Activated CD4-positive, alpha-beta T cell treated with anti-CD3 and anti-CD28 coated beads for 36 hours (primary cell): Measurements from ENCODE around the gene DOCK11. TPM values are rescaled to one million over a fixed set of nuclear protein-coding genes. Genes with fewer than 3 reads are reported as not detected.

Experiments
- ATAC-seq: fragments of 200-7000 bp; cut with Tn5 transposase; one replicate; pipeline ENCODE4 v1.10.0; 2021; ENCODE audit warnings: mild to moderate bottlenecking, moderate library complexity
- CTCF ChIA-PET: fragments of 350-600 bp; sonication (Branson Sonifier 250); formaldehyde crosslinking; loops from one replicate; lab custom pipeline; 2021; ENCODE audit warnings: antibody characterized with exemption; lab: Charles Lee
- POLR2A ChIA-PET: fragments of 350-600 bp; sonication (Branson Sonifier 250); formaldehyde crosslinking; loops from one replicate; lab custom pipeline; 2021; ENCODE audit warnings: antibody characterized with exemption, inconsistent platforms; lab: Charles Lee
- DNase-seq: peaks from one replicate; pipeline ENCODE4 v3.0.0-alpha.2; 2020
- H3K27ac Mint-ChIP-seq: one replicate; pipeline ENCODE4 v1.8.0; 2021; ENCODE audit warnings: mixed read lengths
- H3K27me3 Mint-ChIP-seq: one replicate; pipeline ENCODE4 v1.8.0; 2021; ENCODE audit warnings: mixed read lengths
- H3K36me3 Mint-ChIP-seq: one replicate; pipeline ENCODE4 v1.8.0; 2021; ENCODE audit warnings: low read depth, mixed read lengths
- H3K4me1 Mint-ChIP-seq: one replicate; pipeline ENCODE4 v1.8.0; 2021; ENCODE audit warnings: mixed read lengths
- H3K4me3 Mint-ChIP-seq: one replicate; pipeline ENCODE4 v1.8.0; 2021; ENCODE audit warnings: mild to moderate bottlenecking, moderate library complexity, mixed read lengths
- H3K9me3 Mint-ChIP-seq: one replicate; pipeline ENCODE4 v1.8.0; 2021; ENCODE audit warnings: low read depth, mixed read lengths
- intact Hi-C, 2 experiments: fragments of 100-400 bp; cut with DNase I in 1 of 2; cut with micrococcal nuclease in 1 of 2; formaldehyde crosslinking; loops; one replicate each; pipeline versions ENCODE4 v1.14.2 to v1.15.1; 2022 to 2024; cut with DNase I, micrococcal nuclease
- total RNA-seq, 2 experiments: library from RNA; stranded (reverse); gene quantifications; one replicate each; pipeline ENCODE4 v1.2.3, GENCODE V29; 2021

Gene DOCK11
- total RNA-seq, 2 experiments from 2014 or later: 37.2 to 47.3 TPM

- no peaks in the 10 kb centered on the region for H3K27me3 Mint-ChIP-seq
- H3K27ac Mint-ChIP-seq: peak overlapping the region; percentile 88
- ATAC-seq: no peak
- intact Hi-C loops: no loop called here
- H3K9me3 Mint-ChIP-seq: no peaks in the 10 kb centered on the region
- CTCF ChIA-PET: interaction anchor here (0.8 to 1.2 kb wide), 2 partner anchors 16 to 37 kb away, joined by 3 read pairs; no protein-coding TSS in a partner anchor
- POLR2A ChIA-PET: no interaction called here
- peaks cover 14% of the 10 kb centered on the region for H3K36me3 Mint-ChIP-seq
- H3K4me3 Mint-ChIP-seq: no peak overlapping the region
- no peak for DNase-seq
- H3K4me1 Mint-ChIP-seq: peaks cover 73% of the 10 kb centered on the region
Observed at GRCh38 chrX:118534716-118535493, 39.3 kb downstream of the DOCK11 start.

- Mint-ChIP-seq H3K4me3 (peak overlapping the region; percentile 46), H3K9me3 (no peaks in the 10 kb centered on the region), H3K27ac (peak overlapping the region; percentile 96), H3K36me3 (peaks cover 7% of the 10 kb centered on the region), H3K4me1 (peaks cover 67% of the 10 kb centered on the region), H3K27me3 (no peaks in the 10 kb centered on the region)
- peak; percentile 89 for ATAC-seq
- peak; percentile 15 for DNase-seq
- CTCF ChIA-PET: interaction anchor here (1.0 kb wide), 1 partner anchor 14 kb away, joined by 4 read pairs; no protein-coding TSS in a partner anchor
- POLR2A ChIA-PET: no interaction called here
- intact Hi-C loops: loop anchor here (1.0 to 2.0 kb wide), 4 partner anchors 8 to 189 kb away; partner anchors contain the start of genes DOCK11 (in 1 of the 2) and WDR44 (in 1 of the 2)
Observed at GRCh38 chrX:118536204-118536603, 40.6 kb downstream of the DOCK11 start.

DNA sequence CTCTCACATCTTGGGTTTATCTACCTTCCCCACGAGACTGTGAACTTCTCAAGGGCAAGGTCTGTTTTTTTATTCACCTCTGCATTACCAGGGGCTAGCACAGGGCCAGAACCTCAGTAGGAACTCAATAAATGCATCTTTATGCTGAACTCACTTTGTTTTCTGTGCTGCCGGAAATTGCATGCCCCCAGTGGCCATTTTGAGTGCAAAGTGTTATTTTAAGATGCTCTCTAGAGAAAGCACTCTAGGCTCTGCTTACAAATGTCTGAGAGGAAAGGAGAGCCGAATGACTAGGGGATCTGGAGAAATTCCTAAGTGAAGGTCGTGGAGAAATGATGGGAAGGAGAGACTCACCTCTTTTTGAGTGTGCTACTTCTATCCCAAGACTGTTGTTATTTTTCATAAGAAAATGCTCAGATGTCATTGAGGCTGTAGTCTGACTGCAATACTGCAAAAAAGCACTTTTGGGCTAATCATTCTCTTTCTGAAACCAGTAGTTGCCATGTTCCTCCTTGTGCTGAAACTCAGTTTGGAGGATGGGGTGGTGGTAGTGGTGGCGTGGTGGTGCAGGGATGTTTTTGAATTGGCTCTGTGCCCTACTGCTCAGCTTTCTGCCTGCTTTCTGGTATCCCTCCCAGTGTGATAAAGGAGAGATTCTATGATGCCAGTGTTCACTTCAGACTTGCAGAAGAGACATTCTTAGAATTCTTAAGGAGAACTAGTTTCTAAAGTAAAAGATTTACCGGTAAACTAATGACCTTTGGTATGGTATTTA, 41.3 kb downstream of the DOCK11 start:
- peak overlapping the region; percentile 46 for H3K4me3 Mint-ChIP-seq
- POLR2A ChIA-PET: interaction anchor here (0.7 kb wide), 1 partner anchor 64 kb away, joined by 3 read pairs; no protein-coding TSS in a partner anchor
- CTCF ChIA-PET: interaction anchor here (1.0 to 1.4 kb wide), 2 partner anchors 8 to 15 kb away, joined by 4 read pairs; no protein-coding TSS in a partner anchor
- H3K27me3 Mint-ChIP-seq: no peaks in the 10 kb centered on the region
- intact Hi-C loops: loop anchor here (1.0 to 2.0 kb wide), 4 partner anchors 9 to 190 kb away; partner anchors contain the start of genes DOCK11 (in 1 of the 2) and WDR44 (in 1 of the 2)
- H3K36me3 Mint-ChIP-seq: peaks cover 6% of the 10 kb centered on the region
- H3K9me3 Mint-ChIP-seq: no peaks in the 10 kb centered on the region
- peak overlapping the region; percentile 96 for H3K27ac Mint-ChIP-seq
- ATAC-seq (peak; percentile 50), DNase-seq (peak; percentile 64)
- H3K4me1 Mint-ChIP-seq: peaks cover 70% of the 10 kb centered on the region

DNA sequence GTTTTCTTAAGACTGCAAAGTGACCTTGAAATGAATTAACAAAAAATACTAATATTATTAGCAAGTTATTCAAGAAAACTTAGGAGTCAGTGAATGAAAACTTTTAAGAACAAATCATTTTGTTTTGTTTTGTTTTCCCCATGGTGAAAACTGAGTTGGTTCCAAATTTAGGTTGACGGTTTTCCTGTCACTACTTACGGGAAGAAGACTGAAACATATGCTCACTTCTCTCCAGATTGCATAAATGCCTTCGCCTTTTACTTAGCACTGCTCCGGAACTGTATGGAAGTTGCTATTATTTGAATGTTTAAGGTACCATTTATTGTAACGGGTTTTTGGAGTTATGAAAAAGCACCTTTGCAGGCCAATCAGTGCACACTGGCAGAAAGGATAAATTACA, 42.8 kb downstream of the DOCK11 start:
- CTCF ChIA-PET: interaction anchor here (1.4 to 2.0 kb wide), 2 partner anchors 8 to 64 kb away, joined by 5 to 6 read pairs; no protein-coding TSS in a partner anchor
- DNase-seq (no peak), ATAC-seq (no peak)
- H3K36me3 Mint-ChIP-seq: peaks cover 4% of the 10 kb centered on the region
- H3K4me3 Mint-ChIP-seq: no peak overlapping the region
- intact Hi-C loops: no loop called here
- H3K27ac Mint-ChIP-seq: peak overlapping the region; percentile 55
- peaks cover 64% of the 10 kb centered on the region for H3K4me1 Mint-ChIP-seq
- H3K9me3 Mint-ChIP-seq: no peaks in the 10 kb centered on the region
- POLR2A ChIA-PET: interaction anchor here (1.0 kb wide), 1 partner anchor 10 kb away, joined by 4 read pairs; no protein-coding TSS in a partner anchor
- H3K27me3 Mint-ChIP-seq: no peaks in the 10 kb centered on the region

DNA sequence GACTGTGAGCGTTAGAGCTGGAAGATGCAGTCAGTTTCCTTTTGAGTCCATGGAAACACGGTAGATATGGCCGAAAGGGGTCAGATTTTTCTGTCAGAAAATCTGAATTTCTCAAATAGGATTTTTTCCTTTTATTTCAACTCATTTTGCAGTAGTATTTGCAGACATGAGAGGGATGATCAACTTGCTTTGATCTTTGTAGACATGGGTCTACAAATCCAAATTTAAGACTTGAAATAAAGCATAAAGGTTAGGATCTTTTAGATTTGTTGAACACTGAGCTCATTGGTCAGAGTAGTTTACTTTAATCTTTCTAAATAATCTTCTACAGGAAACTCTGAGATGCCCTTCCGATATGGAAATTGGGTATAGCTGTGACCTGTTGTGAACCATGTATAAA, 44.7 kb downstream of the DOCK11 start:
- Mint-ChIP-seq H3K9me3 (no peaks in the 10 kb centered on the region), H3K27me3 (no peaks in the 10 kb centered on the region), H3K27ac (no peak overlapping the region), H3K36me3 (peaks cover 13% of the 10 kb centered on the region), H3K4me3 (no peak overlapping the region), H3K4me1 (peaks cover 45% of the 10 kb centered on the region)
- ChIA-PET POLR2A (no interaction called here), CTCF (interaction anchor here (1.0 to 2.0 kb wide), 2 partner anchors 62 to 267 kb away, joined by 4 to 6 read pairs; no protein-coding TSS in a partner anchor)
- ATAC-seq (no peak), DNase-seq (no peak)
- intact Hi-C loops: no loop called here

DNA sequence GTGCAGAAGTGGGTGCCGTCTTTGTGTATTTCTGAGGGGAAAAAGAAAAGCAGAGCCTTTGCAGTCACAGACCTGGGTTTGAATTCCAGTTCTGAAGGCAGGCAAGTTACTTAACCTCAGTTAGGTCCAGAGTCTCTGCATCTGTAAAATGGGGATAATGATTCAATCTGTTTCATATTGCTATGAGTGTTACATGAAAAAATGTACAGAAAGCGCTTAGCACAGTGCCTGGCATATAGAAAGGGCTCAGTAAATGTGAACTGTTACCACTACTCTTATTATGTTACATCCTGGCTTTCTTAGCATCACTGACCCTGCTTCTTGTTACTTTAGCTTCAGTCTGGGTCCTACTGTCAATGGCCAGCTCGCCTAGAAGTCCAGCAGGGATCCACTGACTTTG, 45.9 kb downstream of the DOCK11 start:
- Mint-ChIP-seq H3K4me1 (peaks cover 34% of the 10 kb centered on the region), H3K27me3 (no peaks in the 10 kb centered on the region), H3K27ac (peak overlapping the region; percentile 55), H3K9me3 (no peaks in the 10 kb centered on the region), H3K36me3 (peaks cover 23% of the 10 kb centered on the region), H3K4me3 (no peak overlapping the region)
- ChIA-PET POLR2A (no interaction called here), CTCF (no interaction called here)
- ATAC-seq (peak; percentile 31), DNase-seq (no peak)
- intact Hi-C loops: no loop called here

DNA sequence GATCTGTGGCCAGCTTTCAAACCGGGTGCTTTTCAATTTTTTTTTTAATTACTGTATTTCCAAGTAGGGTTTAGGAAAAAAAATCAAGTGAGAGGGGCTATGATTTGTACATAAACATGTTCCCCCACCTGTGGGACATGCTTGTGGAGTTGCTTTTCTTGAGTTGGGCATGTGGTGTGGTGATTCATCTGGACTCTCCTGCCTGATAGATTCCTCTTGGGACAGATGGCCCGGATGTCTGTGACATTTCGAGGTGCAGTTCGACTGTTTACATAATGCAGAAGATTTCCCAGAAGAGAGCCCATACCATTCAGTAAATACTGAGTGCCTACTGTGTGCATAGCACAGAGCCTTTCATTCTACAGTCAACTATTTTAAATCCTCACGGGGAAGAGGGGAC, 49.9 kb downstream of the DOCK11 start:
- ChIA-PET POLR2A (interaction anchor here (0.6 kb wide), 1 partner anchor 50 kb away, joined by 3 read pairs; the partner anchor contains the start of gene DOCK11), CTCF (no interaction called here)
- intact Hi-C loops: no loop called here
- Mint-ChIP-seq H3K4me3 (no peak overlapping the region), H3K27me3 (no peaks in the 10 kb centered on the region), H3K27ac (no peak overlapping the region), H3K9me3 (no peaks in the 10 kb centered on the region), H3K4me1 (peaks cover 20% of the 10 kb centered on the region), H3K36me3 (peaks cover 30% of the 10 kb centered on the region)
- ATAC-seq: no peak
- no peak for DNase-seq

DNA sequence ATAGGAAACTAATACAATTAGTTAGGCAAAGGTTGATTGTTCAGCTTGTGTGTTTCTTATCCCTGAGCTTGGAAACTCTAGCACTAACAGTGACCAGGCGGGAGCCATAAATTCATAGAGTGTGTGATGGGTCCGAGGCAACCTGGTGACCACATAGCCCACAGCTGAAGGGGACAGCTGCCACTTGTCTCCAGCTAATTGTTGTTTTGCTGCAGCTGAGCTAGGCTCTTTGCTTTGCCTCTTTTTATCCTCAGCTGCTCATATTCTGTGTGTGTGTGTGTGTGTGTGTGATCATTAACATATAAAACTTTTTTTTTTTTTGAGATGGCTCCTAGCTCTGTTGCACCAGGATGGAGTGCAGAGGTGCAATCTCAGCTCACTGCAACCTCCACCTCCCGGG, 53.2 kb downstream of the DOCK11 start:
- ATAC-seq (no peak), DNase-seq (no peak)
- no peaks in the 10 kb centered on the region for H3K9me3 Mint-ChIP-seq
- intact Hi-C loops: no loop called here
- ChIA-PET CTCF (interaction anchor here (1.1 kb wide), 1 partner anchor 53 kb away, joined by 3 read pairs; no protein-coding TSS in a partner anchor), POLR2A (interaction anchor here (0.8 kb wide), 1 partner anchor 16 kb away, joined by 3 read pairs; no protein-coding TSS in a partner anchor)
- peaks cover 30% of the 10 kb centered on the region for H3K36me3 Mint-ChIP-seq
- H3K4me1 Mint-ChIP-seq: peaks cover 18% of the 10 kb centered on the region
- no peak overlapping the region for H3K27ac Mint-ChIP-seq
- no peaks in the 10 kb centered on the region for H3K27me3 Mint-ChIP-seq
- no peak overlapping the region for H3K4me3 Mint-ChIP-seq

- ATAC-seq (no peak), DNase-seq (no peak)
- no peak overlapping the region for H3K27ac Mint-ChIP-seq
- no peak overlapping the region for H3K4me3 Mint-ChIP-seq
- ChIA-PET POLR2A (no interaction called here), CTCF (interaction anchor here (1.2 kb wide), 1 partner anchor 16 kb away, joined by 3 read pairs; no protein-coding TSS in a partner anchor)
- intact Hi-C loops: no loop called here
- no peaks in the 10 kb centered on the region for H3K27me3 Mint-ChIP-seq
- H3K4me1 Mint-ChIP-seq: peaks cover 27% of the 10 kb centered on the region
- H3K9me3 Mint-ChIP-seq: no peaks in the 10 kb centered on the region
- H3K36me3 Mint-ChIP-seq: peaks cover 26% of the 10 kb centered on the region
Observed at GRCh38 chrX:118550792-118551191, 55.2 kb downstream of the DOCK11 start.

- DNase-seq (no peak), ATAC-seq (no peak)
- H3K9me3 Mint-ChIP-seq: no peaks in the 10 kb centered on the region
- ChIA-PET CTCF (interaction anchor here (1.2 kb wide), 1 partner anchor 17 kb away, joined by 3 read pairs; no protein-coding TSS in a partner anchor), POLR2A (no interaction called here)
- H3K4me1 Mint-ChIP-seq: peaks cover 27% of the 10 kb centered on the region
- H3K4me3 Mint-ChIP-seq: no peak overlapping the region
- H3K27ac Mint-ChIP-seq: no peak overlapping the region
- intact Hi-C loops: no loop called here
- no peaks in the 10 kb centered on the region for H3K27me3 Mint-ChIP-seq
- H3K36me3 Mint-ChIP-seq: peaks cover 22% of the 10 kb centered on the region
Observed at GRCh38 chrX:118551426-118551825, 55.8 kb downstream of the DOCK11 start.
